Stomach smooth muscle (tissue), 2 donors: ENCODE data around the gene ART5.

Experiments
- H3K27ac ChIP-seq: one replicate; pipeline ENCODE4 v1.7.0; 2013; ENCODE audit warnings: mild to moderate bottlenecking, low read length, inconsistent platforms
- H3K27me3 ChIP-seq, 2 donors: one replicate each; pipeline ENCODE4 v1.7.0; 2013; ENCODE audit warnings: low read length in 2 of 2; ENCODE audit not compliant: insufficient read depth in 2 of 2, control insufficient read depth in 1 of 2
- H3K36me3 ChIP-seq, 2 donors: one replicate each; pipeline ENCODE4 v1.7.0; 2013; ENCODE audit warnings: low read length in 2 of 2; ENCODE audit not compliant: control insufficient read depth in 2 of 2, insufficient read depth in 2 of 2
- H3K4me1 ChIP-seq: one replicate; pipeline ENCODE4 v1.7.0; 2013; ENCODE audit warnings: low read length; ENCODE audit not compliant: control insufficient read depth, insufficient read depth
- H3K4me3 ChIP-seq, 2 donors: one replicate each; pipeline ENCODE4 v1.7.0; 2013; ENCODE audit warnings: low read length in 2 of 2
- H3K9ac ChIP-seq, 2 donors: one replicate each; pipeline ENCODE4 v1.7.0; 2013; ENCODE audit warnings: low read length in 2 of 2, mild to moderate bottlenecking in 1 of 2
- H3K9me3 ChIP-seq, 2 donors: one replicate each; pipeline ENCODE4 v1.7.0; 2013; ENCODE audit warnings: low read length in 2 of 2; ENCODE audit not compliant: control insufficient read depth in 2 of 2
- donor health status: healthy.
- donor health status: Pancreatic carcinoma.

ART5 gene

DNA sequence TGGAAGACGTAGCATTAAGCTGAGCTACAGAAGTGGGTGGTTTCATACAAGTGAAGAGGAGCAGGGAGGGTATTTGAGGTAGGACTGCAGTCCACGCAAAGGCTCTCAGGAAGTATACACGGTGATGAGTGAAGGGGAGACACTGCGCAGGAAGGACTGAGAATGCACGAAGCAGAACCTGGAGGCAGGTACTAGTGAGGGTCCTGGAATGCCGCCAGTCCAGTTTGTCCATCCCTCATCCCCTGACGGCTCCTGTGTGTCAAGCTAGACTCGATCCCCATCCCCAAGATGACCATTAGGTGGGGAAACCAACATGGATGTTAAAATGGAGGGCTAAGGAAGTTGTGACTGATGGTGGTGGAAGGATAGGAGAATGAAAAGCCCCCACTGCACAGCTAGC, 23.8 kb downstream of the ART5 start:
- H3K4me3 ChIP-seq = no peak overlapping the region
- no peak overlapping the region for H3K9ac ChIP-seq

DNA sequence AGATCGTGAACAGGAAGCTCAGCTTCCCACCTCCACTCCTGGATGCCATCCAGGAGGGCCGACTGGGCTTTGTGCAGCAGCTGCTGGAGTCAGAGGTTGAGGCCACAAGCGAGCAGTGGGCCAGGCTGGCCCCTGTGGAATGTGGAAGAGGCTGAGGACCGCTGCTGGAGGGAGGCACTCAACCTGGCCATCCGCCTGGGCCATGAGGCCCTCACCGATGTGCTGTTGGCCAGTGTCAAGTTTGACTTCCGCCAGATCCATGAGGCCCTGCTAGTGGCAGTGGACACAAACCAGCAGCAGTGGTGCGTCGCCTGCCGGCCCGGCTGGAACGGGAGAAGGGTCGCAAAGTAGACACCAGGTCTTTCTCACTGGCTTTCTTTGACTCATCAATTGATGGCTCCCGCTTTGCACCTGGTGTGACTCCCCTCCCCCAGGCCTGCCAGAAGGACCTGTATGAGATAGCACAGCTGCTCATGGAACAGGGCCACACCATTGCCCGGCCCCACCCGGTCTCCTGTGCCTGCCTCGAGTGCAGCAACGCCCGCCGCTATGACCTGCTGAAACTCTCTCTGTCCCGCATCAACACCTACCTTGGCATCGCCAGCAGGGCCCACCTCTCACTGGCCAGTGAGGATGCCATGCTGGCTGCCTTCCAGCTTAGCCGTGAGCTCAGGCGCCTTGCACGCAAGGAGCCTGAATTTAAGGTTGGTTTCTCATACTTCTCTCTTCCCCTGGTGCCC, 24.9 kb downstream of the ART5 start:
- H3K27ac ChIP-seq = no peak overlapping the region
- no peaks in the 10 kb centered on the region for H3K27me3 ChIP-seq
- H3K4me1 ChIP-seq = no peaks in the 10 kb centered on the region
- H3K4me3 ChIP-seq = no peak overlapping the region
- no peaks in the 10 kb centered on the region for H3K9me3 ChIP-seq
- H3K9ac ChIP-seq = no peak overlapping the region
- no peaks in the 10 kb centered on the region for H3K36me3 ChIP-seq

More for the DNA sequence above, 23.8 kb downstream of the ART5 start:
- Histone ChIP-seq H3K36me3 (no peaks in the 10 kb centered on the region), H3K27me3 (no peaks in the 10 kb centered on the region), H3K9me3 (no peaks in the 10 kb centered on the region), H3K4me1 (no peaks in the 10 kb centered on the region), H3K27ac (no peak overlapping the region)

DNA sequence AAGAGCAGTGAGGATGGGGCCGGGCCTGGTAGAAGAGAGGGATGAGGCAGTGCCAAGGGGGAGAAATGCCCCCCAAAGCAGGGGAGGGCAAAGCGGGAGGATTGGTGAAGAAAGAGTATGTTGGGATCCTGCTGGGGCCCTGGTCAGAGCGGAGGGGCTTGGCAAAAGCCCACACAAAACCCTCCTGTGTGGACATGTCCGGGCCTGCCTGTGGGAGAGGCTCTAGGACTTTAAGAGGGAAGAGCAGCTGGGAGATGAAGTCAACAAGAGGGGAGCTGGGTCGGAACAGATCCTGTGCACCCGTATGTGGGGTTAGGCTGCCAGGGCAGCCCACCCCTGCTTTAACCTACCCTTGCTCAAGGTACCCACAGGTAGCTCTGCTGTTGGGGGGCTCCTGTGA, 25.8 kb downstream of the ART5 start:
- H3K36me3 ChIP-seq = no peaks in the 10 kb centered on the region
- no peaks in the 10 kb centered on the region for H3K27me3 ChIP-seq
- H3K9me3 ChIP-seq = no peaks in the 10 kb centered on the region
- H3K9ac ChIP-seq = no peak overlapping the region
- no peak overlapping the region for H3K4me3 ChIP-seq
- H3K4me1 ChIP-seq = no peaks in the 10 kb centered on the region
- H3K27ac ChIP-seq = no peak overlapping the region

DNA sequence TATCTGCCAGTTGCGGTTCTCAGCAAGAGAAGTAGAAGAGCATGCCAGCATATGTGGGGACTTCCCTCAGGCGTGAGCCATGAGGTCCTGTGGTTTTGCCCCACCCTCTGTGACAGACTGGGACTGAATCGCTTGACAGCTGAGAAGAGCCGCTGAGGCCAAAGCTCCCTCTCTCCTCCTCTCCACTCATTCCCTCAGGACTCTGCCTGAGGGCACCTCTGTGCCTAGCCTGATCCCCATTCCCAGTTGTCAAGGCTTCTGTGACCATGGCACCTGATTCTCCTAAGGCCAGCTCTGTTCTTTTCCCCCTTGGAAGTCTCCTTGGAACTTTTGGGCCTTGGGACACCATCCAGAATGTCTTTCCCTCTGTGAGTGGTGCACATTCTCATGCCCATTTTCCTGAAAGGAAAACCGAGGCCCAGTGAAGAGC, 27.0 kb downstream of the ART5 start:
- no peak overlapping the region for H3K4me3 ChIP-seq
- no peaks in the 10 kb centered on the region for H3K36me3 ChIP-seq
- no peaks in the 10 kb centered on the region for H3K27me3 ChIP-seq
- no peak overlapping the region for H3K9ac ChIP-seq
- H3K27ac ChIP-seq = no peak overlapping the region
- H3K9me3 ChIP-seq = no peaks in the 10 kb centered on the region
- no peaks in the 10 kb centered on the region for H3K4me1 ChIP-seq

DNA sequence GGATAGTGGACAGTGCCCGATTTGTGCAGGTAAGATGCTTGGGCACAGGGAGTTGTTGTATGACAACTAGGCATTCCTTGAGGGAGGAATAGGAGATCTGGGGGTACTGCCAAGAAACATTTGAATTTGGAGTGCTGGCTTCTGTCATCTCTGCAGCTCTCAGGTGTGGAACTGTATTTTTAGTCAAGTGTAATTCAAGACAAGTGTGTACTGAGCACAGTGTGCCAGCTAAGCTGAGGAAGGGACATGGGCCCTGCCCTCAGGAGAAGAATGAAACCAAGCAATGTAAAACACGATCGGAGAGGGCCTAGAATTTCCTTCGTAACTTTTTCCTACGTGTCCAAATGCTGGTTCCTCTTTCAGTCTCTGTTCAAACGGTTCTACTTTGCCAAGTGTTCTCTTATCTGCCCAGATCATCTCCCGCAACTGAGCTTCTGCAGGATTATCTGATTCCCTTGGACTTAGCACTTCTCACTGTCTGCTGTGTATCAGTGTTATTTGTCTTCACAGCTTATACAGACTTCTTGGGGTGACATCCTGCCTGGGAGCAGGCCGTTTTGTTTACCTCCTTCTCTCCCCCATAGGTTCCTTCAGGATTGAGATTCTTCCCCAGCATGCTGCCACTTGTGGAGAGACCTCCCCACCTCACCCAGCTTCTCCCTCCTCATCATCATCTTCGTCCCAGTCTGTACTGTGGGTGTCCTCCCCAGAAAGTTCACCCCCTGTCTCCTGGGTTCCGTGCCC, 27.6 kb downstream of the ART5 start:
- no peaks in the 10 kb centered on the region for H3K9me3 ChIP-seq

DNA sequence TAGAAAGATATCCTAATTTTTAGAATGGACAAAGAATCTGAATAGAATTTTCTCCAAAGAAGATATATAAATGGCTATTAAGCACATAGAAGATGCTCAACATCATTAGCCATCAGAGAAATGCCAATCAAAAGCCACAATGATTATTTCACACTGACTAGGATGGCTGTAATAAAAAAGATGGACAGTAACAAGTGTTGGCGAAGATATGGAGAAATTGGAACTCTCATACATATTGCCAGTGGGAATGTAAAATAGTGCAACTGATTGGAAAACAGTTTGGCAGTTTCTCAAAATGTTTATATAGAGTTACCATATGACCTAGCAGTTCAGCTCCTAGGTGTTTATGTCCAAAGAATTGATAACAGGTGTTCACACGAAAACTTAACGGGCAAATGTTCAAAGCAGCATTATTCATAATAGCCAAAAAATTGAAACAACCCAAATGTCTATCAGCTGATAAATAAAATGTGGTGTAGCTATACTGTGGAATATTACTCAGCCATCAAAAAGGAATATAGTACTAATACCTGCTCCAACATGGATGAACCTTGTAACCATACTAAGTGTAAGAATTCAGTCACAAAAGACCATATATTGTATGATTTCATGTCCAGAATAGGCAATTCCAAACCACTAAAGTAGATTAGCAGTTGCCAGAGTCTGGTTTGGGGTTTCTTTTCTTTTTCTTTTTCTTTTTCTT, 29.7 kb downstream of the ART5 start:
- Histone ChIP-seq H3K36me3 (no peaks in the 10 kb centered on the region), H3K4me1 (no peaks in the 10 kb centered on the region), H3K27me3 (no peaks in the 10 kb centered on the region), H3K9ac (no peak overlapping the region), H3K4me3 (no peak overlapping the region), H3K27ac (no peak overlapping the region), H3K9me3 (no peaks in the 10 kb centered on the region)

More for the DNA sequence above, 27.6 kb downstream of the ART5 start:
- Histone ChIP-seq H3K4me1 (no peaks in the 10 kb centered on the region), H3K36me3 (no peaks in the 10 kb centered on the region), H3K9ac (no peak overlapping the region), H3K27me3 (no peaks in the 10 kb centered on the region), H3K27ac (no peak overlapping the region), H3K4me3 (no peak overlapping the region)

DNA sequence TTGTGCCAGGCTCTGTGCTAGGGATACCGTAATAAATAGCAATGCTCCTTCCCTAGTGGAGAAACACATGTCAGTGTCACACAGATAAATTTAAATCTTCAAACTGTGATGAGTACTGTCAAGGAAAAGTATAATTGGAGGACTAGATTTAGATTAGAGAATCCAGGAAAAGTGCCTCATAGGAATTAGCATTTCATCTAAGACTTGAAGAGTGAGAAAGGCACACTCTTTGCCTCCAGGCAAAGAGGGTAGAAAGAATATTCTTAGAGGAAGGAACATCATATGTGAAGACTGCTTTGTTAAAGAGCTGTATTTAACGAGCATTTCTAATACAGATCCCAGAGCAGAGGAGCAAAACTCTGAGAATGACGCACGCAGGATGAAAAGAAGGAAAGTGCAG, 30.9 kb downstream of the ART5 start:
- H3K36me3 ChIP-seq = no peaks in the 10 kb centered on the region
- H3K9ac ChIP-seq = no peak overlapping the region
- no peaks in the 10 kb centered on the region for H3K9me3 ChIP-seq
- H3K4me3 ChIP-seq = no peak overlapping the region
- no peaks in the 10 kb centered on the region for H3K27me3 ChIP-seq
- H3K4me1 ChIP-seq = no peaks in the 10 kb centered on the region
- no peak overlapping the region for H3K27ac ChIP-seq

DNA sequence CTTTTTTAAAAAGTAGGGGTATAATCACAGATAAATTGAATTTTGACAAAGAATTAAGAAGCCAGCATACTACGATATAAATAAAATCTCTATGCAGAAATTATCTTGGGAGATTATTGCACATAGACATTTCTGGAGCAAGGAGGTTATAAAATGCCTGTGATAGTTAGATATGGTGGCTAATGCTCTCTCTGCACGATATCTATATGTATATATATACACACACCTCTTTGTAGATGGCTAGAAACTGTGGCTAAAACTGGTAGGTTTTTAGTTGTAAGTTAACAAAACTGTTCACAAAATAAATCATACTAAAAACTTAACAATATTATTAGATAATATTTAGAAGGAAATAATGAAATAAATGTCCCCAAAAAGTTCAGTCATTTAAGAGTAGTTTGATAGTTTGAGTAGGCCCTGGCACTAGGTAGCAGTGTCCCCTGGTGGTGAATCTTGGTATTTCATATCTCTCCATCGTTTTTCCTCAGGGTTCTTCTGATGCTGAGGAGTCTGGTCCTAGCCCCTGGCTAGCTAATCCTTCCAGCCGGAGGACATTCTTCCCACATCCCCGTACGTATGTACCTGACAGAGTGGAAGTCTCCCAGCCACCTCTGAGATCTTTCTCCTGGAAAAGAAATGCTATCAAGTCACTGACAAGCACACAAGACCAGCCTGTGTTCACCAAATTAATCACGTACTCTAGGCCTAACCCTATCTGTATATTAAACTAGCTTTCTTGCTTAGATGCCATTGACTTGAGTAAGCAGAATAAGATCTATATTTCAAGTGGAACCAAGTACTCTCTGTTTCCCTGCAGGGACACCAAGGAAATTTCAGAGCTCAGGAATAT, 32.2 kb downstream of the ART5 start:
- Histone ChIP-seq H3K27me3 (no peaks in the 10 kb centered on the region), H3K9ac (no peak overlapping the region), H3K36me3 (no peaks in the 10 kb centered on the region), H3K27ac (no peak overlapping the region), H3K4me1 (no peaks in the 10 kb centered on the region), H3K4me3 (no peak overlapping the region), H3K9me3 (no peaks in the 10 kb centered on the region)

DNA sequence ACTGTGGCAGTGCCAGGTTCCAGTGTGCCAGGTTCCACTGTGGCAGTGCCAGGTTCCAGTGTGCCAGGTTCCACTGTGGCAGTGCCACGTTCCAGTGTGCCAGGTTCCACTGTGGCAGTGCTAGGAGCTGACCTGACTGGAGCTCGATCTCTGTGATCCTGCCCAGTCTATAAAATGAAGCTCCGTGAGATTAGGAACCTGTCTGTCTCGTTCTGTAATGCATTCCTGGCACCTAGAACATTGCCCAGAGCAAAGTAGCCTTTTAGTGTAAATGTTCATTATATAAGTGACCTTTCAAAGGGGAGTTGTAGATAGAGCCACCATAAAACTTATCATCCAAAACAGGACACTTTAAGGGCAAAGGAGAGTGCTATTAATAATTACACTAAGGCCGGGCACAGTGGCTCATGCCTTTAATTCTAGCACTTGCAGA, 36.0 kb downstream of the ART5 start:
- H3K9me3 ChIP-seq = no peaks in the 10 kb centered on the region

DNA sequence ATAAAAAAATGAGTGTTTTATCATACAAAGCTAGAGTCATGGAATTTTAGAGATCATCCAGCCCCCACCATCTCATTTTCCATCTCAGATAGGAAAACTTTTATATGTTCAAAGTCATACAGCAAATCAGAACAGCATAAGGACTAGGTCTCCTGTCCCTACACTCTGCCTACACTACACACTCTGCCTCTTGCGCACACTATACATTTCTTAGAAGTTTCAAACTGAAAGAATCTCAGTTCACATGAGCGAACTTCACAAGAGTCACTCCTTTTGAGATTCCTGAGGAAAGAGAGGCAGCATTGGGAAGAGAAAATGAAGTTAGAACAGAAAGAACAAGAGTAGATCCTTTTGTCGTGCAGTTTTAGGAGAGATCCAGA, 36.5 kb downstream of the ART5 start:
- no peaks in the 10 kb centered on the region for H3K9me3 ChIP-seq
- H3K9ac ChIP-seq = no peak overlapping the region
- no peaks in the 10 kb centered on the region for H3K36me3 ChIP-seq
- no peak overlapping the region for H3K27ac ChIP-seq
- no peak overlapping the region for H3K4me3 ChIP-seq
- H3K27me3 ChIP-seq = no peaks in the 10 kb centered on the region
- no peaks in the 10 kb centered on the region for H3K4me1 ChIP-seq

More for the DNA sequence above, 36.0 kb downstream of the ART5 start:
- Histone ChIP-seq H3K27ac (no peak overlapping the region), H3K4me1 (no peaks in the 10 kb centered on the region), H3K36me3 (no peaks in the 10 kb centered on the region), H3K9ac (no peak overlapping the region), H3K4me3 (no peak overlapping the region), H3K27me3 (no peaks in the 10 kb centered on the region)
